ENCODE data around the gene TRIOBP.

- TF ChIP-seq CTCF (conservative IDR thresholded peaks at IDR 0.05 in 1 of 2, IDR thresholded peaks at IDR 0.05 in 1 of 2; ENCODE audit: low read depth in 1 of 2, low read length in 2 of 2) (no peak), EZH2 (IDR thresholded peaks at IDR 0.05; ENCODE audit: low read length, missing control alignments) (no peak)
Observed at GRCh38 chr22:37775785-37776638, 79.2 kb downstream of the TRIOBP start.
